Astrocyte of the hippocampus (primary cell): ENCODE results near the gene ZFP36L2.

Experiments used
- DNase-seq: peaks from one replicate; pipeline ENCODE4 v3.0.0; 2011; ENCODE audit warnings: low read depth, low spot score

The ZFP36L2 gene

GRCh38 chr2:43224131-43224570 lies 2.3 kb downstream of the ZFP36L2 start:
- DNase-seq: peak; percentile 86

GRCh38 chr2:43223521-43224001 lies 2.8 kb downstream of the ZFP36L2 start:
- peak; percentile 48 for DNase-seq

GRCh38 chr2:43222475-43223309 lies 3.7 kb downstream of the ZFP36L2 start:
- peak; percentile 35 for DNase-seq

GRCh38 chr2:43221763-43222474 lies 4.5 kb downstream of the ZFP36L2 start:
- DNase-seq: peak; percentile 97

GRCh38 chr2:43221124-43221762 lies 5.2 kb downstream of the ZFP36L2 start:
- peak; percentile 92 for DNase-seq

GRCh38 chr2:43220760-43221123 lies 5.7 kb downstream of the ZFP36L2 start:
- no peak for DNase-seq

GRCh38 chr2:43220229-43220751 lies 6.1 kb downstream of the ZFP36L2 start:
- no peak for DNase-seq

- DNase-seq: peak; percentile 91
Measured at GRCh38 chr2:43219383-43220228, 6.8 kb downstream of the ZFP36L2 start.

GRCh38 chr2:43218702-43219382 lies 7.6 kb downstream of the ZFP36L2 start:
- DNase-seq: peak; percentile 48

- DNase-seq: peak; percentile 51
Measured at GRCh38 chr2:43218155-43218701, 8.2 kb downstream of the ZFP36L2 start.

- peak; percentile 40 for DNase-seq
Measured at GRCh38 chr2:43217228-43218154, 8.9 kb downstream of the ZFP36L2 start.

GRCh38 chr2:43216629-43217028 lies 9.8 kb downstream of the ZFP36L2 start:
- DNase-seq: no peak

- no peak for DNase-seq
Measured at GRCh38 chr2:43215673-43216255, 10.6 kb downstream of the ZFP36L2 start.

GRCh38 chr2:43214253-43214652 lies 12.2 kb downstream of the ZFP36L2 start:
- no peak for DNase-seq

GRCh38 chr2:43212931-43213330 lies 13.5 kb downstream of the ZFP36L2 start:
- no peak for DNase-seq

- no peak for DNase-seq
Measured at GRCh38 chr2:43212216-43212835, 14.1 kb downstream of the ZFP36L2 start.

GRCh38 chr2:43210467-43211303 lies 15.7 kb downstream of the ZFP36L2 start:
- DNase-seq: peak; percentile 26
